Endothelial cell of umbilical vein (primary cell): Measurements from ENCODE around the gene EFNB1.

Experiments used
- CTCF ChIP-seq, 2 donors: IDR thresholded peaks; 1 replicate in 1 of 2; 2 replicates in 1 of 2; pipeline ENCODE4 v1.5.1; 2011; ENCODE audit warnings: low read length in 2 of 2, mild to moderate bottlenecking in 2 of 2, moderate library complexity in 2 of 2, control low read depth in 1 of 2, inconsistent platforms in 1 of 2, low read depth in 1 of 2; ENCODE audit not compliant: insufficient read depth in 1 of 2; ENCODE audit errors: extremely low read depth in 1 of 2
- MYC ChIP-seq: IDR thresholded peaks from one replicate; pipeline ENCODE4 v1.6.1; 2011; ENCODE audit warnings: mild to moderate bottlenecking, low read depth, low read length

DNA sequence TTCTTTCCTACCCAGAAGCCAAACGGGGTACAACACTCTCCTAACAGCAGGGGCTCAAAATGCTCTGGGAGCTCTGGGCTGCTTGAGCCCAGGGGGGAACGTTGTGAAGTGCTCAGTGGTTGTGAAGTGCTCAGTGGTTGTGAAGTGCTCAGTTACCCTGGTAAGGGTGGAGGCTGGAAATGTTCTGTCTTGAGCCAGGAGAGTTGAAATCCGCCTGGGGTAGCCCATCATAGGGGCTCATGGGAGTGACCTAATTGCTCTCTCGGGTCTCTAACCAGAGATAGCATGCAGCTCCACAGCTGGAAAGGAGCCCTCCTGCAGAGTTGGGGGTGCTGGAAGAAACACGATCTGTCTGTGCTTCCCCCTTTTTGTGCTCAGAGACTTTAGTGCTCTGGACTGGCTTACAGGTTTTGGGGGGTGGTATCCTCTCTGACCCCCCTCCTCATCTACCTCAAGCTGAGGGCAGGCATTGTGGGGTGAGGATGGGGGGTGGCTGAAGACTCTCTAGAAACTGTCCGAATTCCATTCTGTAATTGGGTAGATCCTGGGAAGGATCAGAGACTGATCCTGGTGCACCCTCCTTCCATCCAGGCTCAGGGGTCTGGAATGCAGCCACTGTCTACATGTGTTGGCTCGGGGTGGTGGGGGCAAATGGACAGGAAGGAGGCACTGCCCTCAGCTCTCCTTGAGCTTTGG is 2.7 kb downstream of the EFNB1 start:
- TF ChIP-seq MYC, result no peak
- TF ChIP-seq CTCF (IDR thresholded peaks at IDR 0.05; ENCODE audit: extremely low read depth in 1 of 2, insufficient read depth in 1 of 2, low read depth in 1 of 2, low read length in 2 of 2), result no peak
